Measurements from ENCODE around the gene ISOC2. TPM values are rescaled to one million over a fixed set of nuclear protein-coding genes. Genes with fewer than 3 reads are reported as not detected.

Gene ISOC2
- total RNA-seq, 2 experiments from 2014 or later = 29.0 to 29.3 TPM

Other genes with a start within 250 kb of the ISOC2 start
- 1 to 10 TPM; 5.8 to 6.2 TPM for gene TMEM86B, start 232.9 kb downstream of the ISOC2 start, total RNA-seq
- gene PPP6R1, start 202.6 kb downstream of the ISOC2 start, total RNA-seq = 100 to 1,000 TPM; 197 to 207 TPM
- gene HSPBP1, start 181.5 kb downstream of the ISOC2 start, total RNA-seq = 10 to 100 TPM; 46.4 to 47.1 TPM
- 1 to 10 TPM; 5.1 to 5.8 TPM for gene BRSK1, start 177.6 kb downstream of the ISOC2 start, total RNA-seq
- gene TMEM150B, start 136.3 kb downstream of the ISOC2 start, total RNA-seq = not detected
- gene KMT5C, start 121.8 kb downstream of the ISOC2 start, total RNA-seq = 10 to 100 TPM; 32.6 to 33.1 TPM
- not detected for gene COX6B2, start 106.9 kb downstream of the ISOC2 start, total RNA-seq
- gene GARIN5B, start 98.4 kb downstream of the ISOC2 start, total RNA-seq = not detected
- gene IL11, start 91.2 kb downstream of the ISOC2 start, total RNA-seq = under 1 TPM in 1 of 2 experiments, not detected in 1; 0.18 TPM
- not detected for gene TMEM190, start 84.8 kb downstream of the ISOC2 start, total RNA-seq
- 10 to 100 TPM in 1 of 2 experiments, 1 to 10 TPM in 1; 9.4 to 10.6 TPM for gene TMEM238, start 77.3 kb downstream of the ISOC2 start, total RNA-seq
- 1,000 to 10,000 TPM; 3,001 to 3,058 TPM for gene RPL28, start 75.7 kb downstream of the ISOC2 start, total RNA-seq
- gene UBE2S, start 53.9 kb downstream of the ISOC2 start, total RNA-seq = 100 to 1,000 TPM; 229 to 241 TPM
- not detected for gene SHISA7, start 18.3 kb downstream of the ISOC2 start, total RNA-seq
- gene C19orf85, start 3.1 kb upstream of the ISOC2 start, total RNA-seq = not detected
- 1 to 10 TPM; 8.4 to 8.6 TPM for gene ZNF628, start 15.0 kb upstream of the ISOC2 start, total RNA-seq
- 10 to 100 TPM; 18.9 to 19.9 TPM for gene NAT14, start 23.5 kb upstream of the ISOC2 start, total RNA-seq
- gene SSC5D, start 26.8 kb upstream of the ISOC2 start, total RNA-seq = under 1 TPM; 0.67 to 0.70 TPM
- not detected for gene SBK2, start 75.5 kb upstream of the ISOC2 start, total RNA-seq
- gene SBK3, start 83.9 kb upstream of the ISOC2 start, total RNA-seq = not detected
- gene ZNF579, start 119.2 kb upstream of the ISOC2 start, total RNA-seq = 1 to 10 TPM; 7.2 TPM
- gene FIZ1, start 137.9 kb upstream of the ISOC2 start, total RNA-seq = 10 to 100 TPM; 11.4 to 13.2 TPM
- 10 to 100 TPM; 11.0 to 12.3 TPM for gene ZNF524, start 138.6 kb upstream of the ISOC2 start, total RNA-seq
- gene ZNF865, start 144.0 kb upstream of the ISOC2 start, total RNA-seq = 10 to 100 TPM; 10.6 to 11.7 TPM
- 1 to 10 TPM; 3.6 to 3.7 TPM for gene ZNF784, start 162.9 kb upstream of the ISOC2 start, total RNA-seq
- 10 to 100 TPM; 24.8 to 26.2 TPM for gene ZNF580, start 179.4 kb upstream of the ISOC2 start, total RNA-seq
- 10 to 100 TPM; 30.4 to 34.5 TPM for gene ZNF581, start 182.0 kb upstream of the ISOC2 start, total RNA-seq
- gene CCDC106, start 186.6 kb upstream of the ISOC2 start, total RNA-seq = 10 to 100 TPM in 1 of 2 experiments, 1 to 10 TPM in 1; 8.8 to 11.2 TPM
- gene U2AF2, start 193.4 kb upstream of the ISOC2 start, total RNA-seq = 100 to 1,000 TPM; 304 to 306 TPM
- 10 to 100 TPM; 36.2 to 37.7 TPM for gene EPN1, start 213.6 kb upstream of the ISOC2 start, total RNA-seq